Activated naive CD8-positive, alpha-beta T cell treated with anti-CD3 and anti-CD28 coated beads, Interleukin-2, amount 10 ng/mL, durations not matched to agents 7 days and 5 days (primary cell): ENCODE measurements around the gene KLF13. TPM values are rescaled to one million over a fixed set of nuclear protein-coding genes. Genes with fewer than 3 reads are reported as not detected.
A peak's percentile ranks its signal among the peaks of the same experiment; 100 is the strongest.

Experiments used
- ATAC-seq: fragments of 150-1000 bp; cut with Tn5 transposase; one replicate; pipeline ENCODE4 v1.10.0; 2021; ENCODE audit warnings: low read depth, moderate library complexity
- POLR2A ChIA-PET: fragments of 350-600 bp; sonication (Branson Sonifier 250); formaldehyde crosslinking; loops from one replicate; lab custom pipeline; 2021; ENCODE audit warnings: antibody characterized with exemption; lab: Charles Lee
- DNase-seq: peaks from one replicate; pipeline ENCODE4 v3.0.0; 2021
- H3K27ac Mint-ChIP-seq: one replicate; pipeline ENCODE4 v1.8.0; 2022; ENCODE audit warnings: mild to moderate bottlenecking, mixed read lengths
- H3K27me3 Mint-ChIP-seq: one replicate; pipeline ENCODE4 v1.8.0; 2022; ENCODE audit warnings: mild to moderate bottlenecking, moderate library complexity, mixed read lengths
- H3K36me3 Mint-ChIP-seq: one replicate; pipeline ENCODE4 v1.8.0; 2021; ENCODE audit warnings: mild to moderate bottlenecking, mixed read lengths
- H3K4me1 Mint-ChIP-seq: one replicate; pipeline ENCODE4 v1.8.0; 2021; ENCODE audit warnings: mixed read lengths
- H3K4me3 Mint-ChIP-seq: one replicate; pipeline ENCODE4 v1.8.0; 2022; ENCODE audit warnings: mild to moderate bottlenecking, moderate library complexity, mixed read lengths
- H3K9me3 Mint-ChIP-seq: one replicate; pipeline ENCODE4 v1.8.0; 2021; ENCODE audit warnings: mixed read lengths
- total RNA-seq, 2 experiments: library from RNA; stranded (reverse); gene quantifications; one replicate each; pipeline ENCODE4 v1.2.3, GENCODE V29; 2021

The KLF13 gene
- total RNA-seq, 2 experiments from 2014 or later = 230 to 252 TPM

- ATAC-seq (no peak), DNase-seq (no peak)
- Mint-ChIP-seq H3K27me3 (no peaks in the 10 kb centered on the region), H3K27ac (peak overlapping the region; percentile 100), H3K36me3 (peaks cover 34% of the 10 kb centered on the region), H3K9me3 (no peaks in the 10 kb centered on the region), H3K4me3 (peak overlapping the region; percentile 84), H3K4me1 (peaks cover 86% of the 10 kb centered on the region)
- POLR2A ChIA-PET = interaction anchor here (1.1 to 19.8 kb wide), 6 partner anchors 13 to 141 kb away, joined by 3 to 390 read pairs (median 66); partner anchors contain the start of gene KLF13
Measured at GRCh38 chr15:31358957-31359701, 32.5 kb downstream of the KLF13 start.

- H3K9me3 Mint-ChIP-seq = no peaks in the 10 kb centered on the region
- ATAC-seq (no peak), DNase-seq (no peak)
- H3K27me3 Mint-ChIP-seq = no peaks in the 10 kb centered on the region
- POLR2A ChIA-PET = interaction anchor here (0.9 to 19.8 kb wide), 8 partner anchors 14 to 145 kb away, joined by 3 to 390 read pairs (median 13); partner anchors contain the start of gene KLF13
- peaks cover 32% of the 10 kb centered on the region for H3K36me3 Mint-ChIP-seq
- peak overlapping the region; percentile 84 for H3K4me3 Mint-ChIP-seq
- H3K27ac Mint-ChIP-seq = peak overlapping the region; percentile 100
- H3K4me1 Mint-ChIP-seq = peaks cover 92% of the 10 kb centered on the region
Measured at GRCh38 chr15:31359702-31360111, 33.1 kb downstream of the KLF13 start.

GRCh38 chr15:31360158-31360561 lies 33.5 kb downstream of the KLF13 start:
- DNase-seq (no peak), ATAC-seq (no peak)
- peaks cover 28% of the 10 kb centered on the region for H3K36me3 Mint-ChIP-seq
- POLR2A ChIA-PET = interaction anchor here (0.7 to 19.8 kb wide), 7 partner anchors 14 to 145 kb away, joined by 3 to 390 read pairs (median 14); partner anchors contain the start of gene KLF13
- peak overlapping the region; percentile 100 for H3K27ac Mint-ChIP-seq
- no peaks in the 10 kb centered on the region for H3K9me3 Mint-ChIP-seq
- peak overlapping the region; percentile 84 for H3K4me3 Mint-ChIP-seq
- H3K27me3 Mint-ChIP-seq = no peaks in the 10 kb centered on the region
- H3K4me1 Mint-ChIP-seq = peaks cover 92% of the 10 kb centered on the region

- peak; percentile 82 for DNase-seq
- Mint-ChIP-seq H3K27ac (peak overlapping the region; percentile 100), H3K9me3 (no peaks in the 10 kb centered on the region), H3K27me3 (no peaks in the 10 kb centered on the region), H3K36me3 (peaks cover 19% of the 10 kb centered on the region), H3K4me1 (peaks cover 92% of the 10 kb centered on the region), H3K4me3 (peak overlapping the region; percentile 84)
- POLR2A ChIA-PET = interaction anchor here (0.6 to 19.8 kb wide), 15 partner anchors 12 to 146 kb away, joined by 3 to 390 read pairs (median 9); partner anchors contain the start of gene KLF13
- ATAC-seq = peak; percentile 79
Measured at GRCh38 chr15:31360843-31361763, 34.5 kb downstream of the KLF13 start.

GRCh38 chr15:31361764-31362515 lies 35.3 kb downstream of the KLF13 start:
- no peak for DNase-seq
- H3K4me1 Mint-ChIP-seq = peaks cover 91% of the 10 kb centered on the region
- peak overlapping the region; percentile 100 for H3K27ac Mint-ChIP-seq
- H3K9me3 Mint-ChIP-seq = no peaks in the 10 kb centered on the region
- peaks cover 16% of the 10 kb centered on the region for H3K36me3 Mint-ChIP-seq
- POLR2A ChIA-PET = interaction anchor here (0.6 to 19.8 kb wide), 13 partner anchors 11 to 147 kb away, joined by 3 to 390 read pairs (median 9); partner anchors contain the start of gene KLF13
- ATAC-seq = no peak
- peak overlapping the region; percentile 84 for H3K4me3 Mint-ChIP-seq
- H3K27me3 Mint-ChIP-seq = no peaks in the 10 kb centered on the region

- ATAC-seq = no peak
- Mint-ChIP-seq H3K9me3 (no peaks in the 10 kb centered on the region), H3K27me3 (no peaks in the 10 kb centered on the region), H3K4me1 (peaks cover 92% of the 10 kb centered on the region), H3K36me3 (peaks cover 14% of the 10 kb centered on the region), H3K4me3 (peak overlapping the region; percentile 84), H3K27ac (peak overlapping the region; percentile 100)
- POLR2A ChIA-PET = interaction anchor here (0.8 to 19.8 kb wide), 7 partner anchors 17 to 120 kb away, joined by 3 to 390 read pairs (median 12); partner anchors contain the start of gene KLF13
- DNase-seq = no peak
Measured at GRCh38 chr15:31362886-31363285, 36.3 kb downstream of the KLF13 start.

- H3K27me3 Mint-ChIP-seq = no peaks in the 10 kb centered on the region
- no peaks in the 10 kb centered on the region for H3K9me3 Mint-ChIP-seq
- peaks cover 15% of the 10 kb centered on the region for H3K36me3 Mint-ChIP-seq
- H3K27ac Mint-ChIP-seq = peak overlapping the region; percentile 100
- ATAC-seq = no peak
- H3K4me1 Mint-ChIP-seq = peaks cover 92% of the 10 kb centered on the region
- DNase-seq = peak; percentile 51
- H3K4me3 Mint-ChIP-seq = peak overlapping the region; percentile 84
- POLR2A ChIA-PET = interaction anchor here (0.8 to 19.8 kb wide), 11 partner anchors 8 to 149 kb away, joined by 3 to 390 read pairs (median 6); partner anchors contain the start of gene KLF13
Measured at GRCh38 chr15:31364301-31365031, 37.8 kb downstream of the KLF13 start.

- Mint-ChIP-seq H3K4me1 (peaks cover 91% of the 10 kb centered on the region), H3K4me3 (peak overlapping the region; percentile 84), H3K9me3 (no peaks in the 10 kb centered on the region), H3K36me3 (peaks cover 19% of the 10 kb centered on the region), H3K27ac (peak overlapping the region; percentile 100), H3K27me3 (no peaks in the 10 kb centered on the region)
- POLR2A ChIA-PET = interaction anchor here (1.0 to 19.8 kb wide), 14 partner anchors 8 to 150 kb away, joined by 3 to 390 read pairs (median 6); partner anchors contain the start of gene KLF13
- ATAC-seq (no peak), DNase-seq (peak; percentile 43)
Measured at GRCh38 chr15:31365032-31365654, 38.5 kb downstream of the KLF13 start.

- Mint-ChIP-seq H3K4me1 (peaks cover 93% of the 10 kb centered on the region), H3K36me3 (peaks cover 21% of the 10 kb centered on the region), H3K27ac (peak overlapping the region; percentile 100), H3K27me3 (no peaks in the 10 kb centered on the region), H3K9me3 (no peaks in the 10 kb centered on the region), H3K4me3 (peak overlapping the region; percentile 84)
- ATAC-seq (peak; percentile 57), DNase-seq (peak; percentile 84)
- POLR2A ChIA-PET = interaction anchor here (0.9 to 19.8 kb wide), 18 partner anchors 9 to 123 kb away, joined by 3 to 390 read pairs (median 6); partner anchors contain the start of gene KLF13
Measured at GRCh38 chr15:31365655-31366127, 39.1 kb downstream of the KLF13 start.

- H3K36me3 Mint-ChIP-seq = peaks cover 22% of the 10 kb centered on the region
- no peak for ATAC-seq
- POLR2A ChIA-PET = interaction anchor here (0.9 to 19.8 kb wide), 19 partner anchors 9 to 122 kb away, joined by 3 to 390 read pairs (median 5); partner anchors contain the start of gene KLF13
Measured at GRCh38 chr15:31366169-31366734, 39.6 kb downstream of the KLF13 start.

More at GRCh38 chr15:31366169-31366734, 39.6 kb downstream of the KLF13 start:
- DNase-seq = peak; percentile 65
- Mint-ChIP-seq H3K27me3 (no peaks in the 10 kb centered on the region), H3K27ac (peak overlapping the region; percentile 100), H3K4me1 (peaks cover 95% of the 10 kb centered on the region), H3K4me3 (peak overlapping the region; percentile 84), H3K9me3 (no peaks in the 10 kb centered on the region)
